HFFc6 (cell line): Measurements from ENCODE around the gene TMCC1. TPM values are rescaled to one million over a fixed set of nuclear protein-coding genes. Genes with fewer than 3 reads are reported as not detected.
A peak's percentile ranks its signal among the peaks of the same experiment; 100 is the strongest.

Experiments used
- DNase-seq: peaks from one replicate; pipeline ENCODE4 v3.0.0-alpha.2; 2018
- H3K27ac Mint-ChIP-seq: 2 replicates; pipeline ENCODE4 v1.8.0; 2020; ENCODE audit warnings: mild to moderate bottlenecking, mixed read lengths
- H3K27me3 Mint-ChIP-seq: 2 replicates; pipeline ENCODE4 v1.8.0; 2021; ENCODE audit warnings: mild to moderate bottlenecking, moderate library complexity, mixed read lengths; ENCODE audit not compliant: insufficient read depth
- H3K36me3 Mint-ChIP-seq: 2 replicates; pipeline ENCODE4 v1.8.0; 2021; ENCODE audit warnings: low read depth, mixed read lengths
- H3K4me1 Mint-ChIP-seq: 2 replicates; pipeline ENCODE4 v1.8.0; 2020; ENCODE audit warnings: low read depth, mixed read lengths
- H3K4me3 Mint-ChIP-seq: 2 replicates; pipeline ENCODE4 v1.8.0; 2020; ENCODE audit warnings: mild to moderate bottlenecking, moderate library complexity, mixed read lengths
- H3K9me3 Mint-ChIP-seq: 2 replicates; pipeline ENCODE4 v1.8.0; 2020; ENCODE audit warnings: mild to moderate bottlenecking, mixed read lengths
- CTCF ChIP-seq: fragments of 200-600 bp; sonication (generic); IDR thresholded peaks from 2 replicates; pipeline ENCODE4 v1.5.0; 2021; ENCODE audit warnings: antibody characterized with exemption, mild to moderate bottlenecking
- long read RNA-seq: library from polyadenylated mRNA; unstranded; transcript quantifications from one replicate; pipeline ENCODE4 v2.0.0, GENCODE V29; 2019
- total RNA-seq, 6 experiments: library from RNA; stranded (reverse); fragmentation: NEBNext Ultra II Directional; extraction: Animal tissue kit (Norgen Biotek cat#: 25700); gene quantifications; 2 replicates in 1 of 6; 3 replicates in 5 of 6; pipeline ENCODE4 v1.2.3, GENCODE V29; 2021

Gene TMCC1
- 10 to 100 TPM; 14.3 to 20.8 (median 16.7) TPM for total RNA-seq
- long read RNA-seq, partial matches to known transcripts, result 0 of 2 reads
- long read RNA-seq, other reads (novel, unspliced or antisense), result 2 of 2 reads

- peak; percentile 45 for DNase-seq
- Mint-ChIP-seq H3K4me3 (peak within 1 kb of the TSS; percentile 94), H3K36me3 (peaks cover 22% of the 10 kb centered on the region), H3K9me3 (no peaks in the 10 kb centered on the region; the same call in 1 of the 2 replicates), H3K27me3 (peaks cover 4% of the 10 kb centered on the region; the same call in 1 of the 2 replicates), H3K4me1 (peaks cover 44% of the 10 kb centered on the region), H3K27ac (peak within 1 kb of the TSS; percentile 76)
- no peak for TF ChIP-seq CTCF
Measured at GRCh38 chr3:129893581-129894070, at the start of gene TMCC1. TMCC1 (minus strand) TSS chr3:129893711.

GRCh38 chr3:129943020-129943419, 49.5 kb upstream of the TMCC1 start:
- Mint-ChIP-seq H3K4me3 (no peak overlapping the region), H3K36me3 (no peaks in the 10 kb centered on the region), H3K27me3 (peaks cover 21% of the 10 kb centered on the region), H3K9me3 (peaks cover 5% of the 10 kb centered on the region; the same call in 1 of the 2 replicates), H3K27ac (no peak overlapping the region), H3K4me1 (peaks cover 6% of the 10 kb centered on the region; the same call in 1 of the 2 replicates)
- no peak for TF ChIP-seq CTCF
- DNase-seq, result no peak

GRCh38 chr3:129942296-129942695, 48.8 kb upstream of the TMCC1 start:
- TF ChIP-seq CTCF, result peak; percentile 89
- Mint-ChIP-seq H3K4me1 (peaks cover 6% of the 10 kb centered on the region; the same call in 1 of the 2 replicates), H3K4me3 (no peak overlapping the region), H3K9me3 (peaks cover 3% of the 10 kb centered on the region; the same call in 1 of the 2 replicates), H3K36me3 (no peaks in the 10 kb centered on the region), H3K27me3 (peaks cover 17% of the 10 kb centered on the region), H3K27ac (no peak overlapping the region)
- DNase-seq, result peak; percentile 12

DNA sequence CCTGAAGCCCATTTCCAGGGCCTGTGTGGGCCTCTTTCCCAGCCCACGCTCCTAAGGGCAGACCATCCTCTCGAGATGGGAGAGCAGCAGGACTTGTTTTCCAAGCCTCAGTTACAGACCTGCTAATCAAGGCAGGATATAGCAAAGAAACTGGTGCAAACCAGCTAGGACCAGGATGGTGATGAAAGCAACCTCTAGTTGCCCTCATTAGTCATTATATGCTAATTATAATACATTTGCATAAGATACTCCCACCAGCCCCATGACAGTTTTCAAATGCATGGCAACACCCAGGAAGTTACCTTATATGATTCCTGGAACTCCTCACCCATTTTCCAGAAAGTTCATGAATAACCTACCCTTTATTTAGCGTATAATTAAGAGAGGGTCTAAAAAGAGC, 46.6 kb upstream of the TMCC1 start:
- TF ChIP-seq CTCF, result no peak
- Mint-ChIP-seq H3K36me3 (no peaks in the 10 kb centered on the region), H3K27me3 (peaks cover 14% of the 10 kb centered on the region), H3K4me1 (peaks cover 16% of the 10 kb centered on the region), H3K27ac (no peak overlapping the region), H3K4me3 (no peak overlapping the region), H3K9me3 (no peaks in the 10 kb centered on the region)
- peak; percentile 18 for DNase-seq

GRCh38 chr3:129938140-129938930, 44.8 kb upstream of the TMCC1 start:
- Mint-ChIP-seq H3K9me3 (no peaks in the 10 kb centered on the region), H3K4me3 (no peak overlapping the region), H3K36me3 (no peaks in the 10 kb centered on the region), H3K27me3 (peaks cover 11% of the 10 kb centered on the region), H3K4me1 (peaks cover 20% of the 10 kb centered on the region), H3K27ac (no peak overlapping the region)
- TF ChIP-seq CTCF, result peak; percentile 60
- DNase-seq, result no peak
